Measurements from ENCODE around the gene NPFFR1. TPM values are rescaled to one million over a fixed set of nuclear protein-coding genes. Genes with fewer than 3 reads are reported as not detected.

The NPFFR1 gene
- total RNA-seq, 2 donors from 2014 or later, result not detected

- ATAC-seq, result no peak
- 67 to 77% methylated on average over 3 of the region's 3 CpGs for WGBS, 2 donors
- Histone ChIP-seq H3K4me3 (no peak overlapping the region), H3K9me3 (no peaks in the 10 kb centered on the region), H3K4me1 (peaks cover 15% of the 10 kb centered on the region), H3K27me3 (no peaks in the 10 kb centered on the region), H3K36me3 (replicated peaks in 1 of 2; ENCODE audit: insufficient read depth in 1 of 2, low read depth in 2 of 2) (no peaks in the 10 kb centered on the region), H3K27ac (no peak overlapping the region)
- TF ChIP-seq CTCF (IDR thresholded peaks at IDR 0.05) (no peak), POLR2A (IDR thresholded peaks at IDR 0.05) (no peak)
- intact Hi-C loops (cut with DNase I), result no loop called here
- peak in 2 of 4 donors; percentile 19 to 24 for DNase-seq
These were observed 11.5 kb upstream of the NPFFR1 start for GRCh38 chr10:70295321-70295720.

GRCh38 chr10:70293169-70293843 is 9.5 kb upstream of the NPFFR1 start:
- 59 to 71% methylated on average over 8 of the region's 8 CpGs for WGBS, 2 donors
- DNase-seq (no peak), ATAC-seq (no peak)
- intact Hi-C loops (cut with DNase I), result no loop called here
- Histone ChIP-seq H3K9me3 (no peaks in the 10 kb centered on the region), H3K27ac (peak overlapping the region in 2 of 4 donors; percentile 21), H3K36me3 (replicated peaks in 1 of 2; ENCODE audit: insufficient read depth in 1 of 2, low read depth in 2 of 2) (no peaks in the 10 kb centered on the region), H3K4me1 (peaks cover 15% of the 10 kb centered on the region), H3K4me3 (no peak overlapping the region), H3K27me3 (no peaks in the 10 kb centered on the region)
- no peak for TF ChIP-seq CTCF (IDR thresholded peaks at IDR 0.05)
- TF ChIP-seq POLR2A (IDR thresholded peaks at IDR 0.05), result no peak

- H3K36me3 ChIP-seq (replicated peaks in 1 of 2; ENCODE audit: insufficient read depth in 1 of 2, low read depth in 2 of 2), result no peaks in the 10 kb centered on the region
- H3K27ac ChIP-seq, result no peak overlapping the region
- TF ChIP-seq CTCF (IDR thresholded peaks at IDR 0.05), result no peak
- no peak for TF ChIP-seq POLR2A (IDR thresholded peaks at IDR 0.05)
- peaks cover 11% of the 10 kb centered on the region for H3K4me1 ChIP-seq
- no peaks in the 10 kb centered on the region for H3K9me3 ChIP-seq
- no peaks in the 10 kb centered on the region for H3K27me3 ChIP-seq
- WGBS, 2 donors, result 77 to 89% methylated on average over 2 to 5 of the region's 5 CpGs
- ATAC-seq (no peak), DNase-seq (no peak)
- H3K4me3 ChIP-seq, result no peak overlapping the region
- intact Hi-C loops (cut with DNase I), result no loop called here
These were observed 8.2 kb upstream of the NPFFR1 start for GRCh38 chr10:70292004-70292403.

- TF ChIP-seq CTCF (IDR thresholded peaks at IDR 0.05), result no peak
- TF ChIP-seq POLR2A (IDR thresholded peaks at IDR 0.05), result no peak
- Histone ChIP-seq H3K4me3 (no peak overlapping the region), H3K36me3 (replicated peaks in 1 of 2; ENCODE audit: insufficient read depth in 1 of 2, low read depth in 2 of 2) (no peaks in the 10 kb centered on the region), H3K9me3 (no peaks in the 10 kb centered on the region), H3K27me3 (peaks cover 0 to 6% of the 10 kb centered on the region in 2 donors), H3K4me1 (no peaks in the 10 kb centered on the region), H3K27ac (no peak overlapping the region)
- intact Hi-C loops (cut with DNase I), result no loop called here
- DNase-seq (no peak), ATAC-seq (no peak)
- 90 to 92% methylated on average over 7 of the region's 7 CpGs for WGBS, 2 donors
These were observed 5.9 kb upstream of the NPFFR1 start for GRCh38 chr10:70289739-70290138.

GRCh38 chr10:70286616-70287015 is 2.8 kb upstream of the NPFFR1 start:
- WGBS, 2 donors, result 87 to 88% methylated on average over 6 of the region's 6 CpGs
- no peak for DNase-seq
- intact Hi-C loops (cut with DNase I), result no loop called here

More at GRCh38 chr10:70286616-70287015, 2.8 kb upstream of the NPFFR1 start:
- Histone ChIP-seq H3K36me3 (replicated peaks in 1 of 2; ENCODE audit: insufficient read depth in 1 of 2, low read depth in 2 of 2) (no peaks in the 10 kb centered on the region), H3K27me3 (peaks cover 3 to 20% of the 10 kb centered on the region in 2 donors), H3K4me3 (no peak overlapping the region), H3K27ac (no peak overlapping the region), H3K9me3 (no peaks in the 10 kb centered on the region), H3K4me1 (peaks cover 9% of the 10 kb centered on the region)
- TF ChIP-seq POLR2A (IDR thresholded peaks at IDR 0.05), result no peak
- no peak for TF ChIP-seq CTCF (IDR thresholded peaks at IDR 0.05)
- ATAC-seq, result no peak
